Prostate gland (tissue), 2 donors: ENCODE measurements around the gene OR10G4. TPM values are rescaled to one million over a fixed set of nuclear protein-coding genes. Genes with fewer than 3 reads are reported as not detected.

Experiments
- DNase-seq: peaks from one replicate; pipeline ENCODE4 v3.0.0-alpha.2; 2019; ENCODE audit warnings: low spot score
- H3K27ac ChIP-seq, 2 donors: fragments of 200-600 bp; sonication (generic); 2 replicates each; pipeline ENCODE4 v1.5.1; 2017 to 2019
- H3K27me3 ChIP-seq: fragments of 200-600 bp; sonication (generic); replicated peaks from 2 replicates; pipeline ENCODE4 v1.5.1; 2019; ENCODE audit not compliant: insufficient read depth
- H3K36me3 ChIP-seq, 2 donors: fragments of 200-600 bp; sonication (generic); 1 replicate in 1 of 2; 2 replicates in 1 of 2; pipeline versions ENCODE4 v1.5.1 to v1.8.1; 2017 to 2019
- H3K4me1 ChIP-seq: fragments of 200-600 bp; sonication (generic); replicated peaks from 2 replicates; pipeline ENCODE4 v1.5.1; 2019
- H3K4me3 ChIP-seq, 2 donors: fragments of 200-600 bp; sonication (generic); 2 replicates each; pipeline ENCODE4 v1.5.1; 2017 to 2019
- H3K9me3 ChIP-seq: fragments of 200-600 bp; sonication (generic); 2 replicates; pipeline ENCODE4 v1.5.1; 2017
- CTCF ChIP-seq, 4 experiments: fragments of 200-600 bp in 2 of 4; fragments of 450-650 bp in 2 of 4; sonication (generic) in 2 of 4; IDR thresholded peaks; 1 replicate in 3 of 4; 2 replicates in 1 of 4; pipeline ENCODE4 v1.5.1; 2016 to 2019; ENCODE audit warnings: antibody characterized with exemption in 4 of 4, mild to moderate bottlenecking in 2 of 4, moderate library complexity in 2 of 4
- POLR2A ChIP-seq: fragments of 450-650 bp; IDR thresholded peaks from one replicate; pipeline ENCODE4 v1.6.1; 2016; ENCODE audit warnings: antibody characterized with exemption, mild to moderate bottlenecking
- POLR2AphosphoS5 ChIP-seq: sonication (generic); formaldehyde crosslinking; IDR thresholded peaks from one replicate; pipeline ENCODE4 v1.6.1; 2017; ENCODE audit warnings: antibody characterized with exemption
- WGBS: methylation state at CpG from one replicate; pipeline ENCODE4 v1.1.5; 2018; 5-methylcytosine and 5-hydroxymethylcytosine counted together
- intact Hi-C: fragments of 100-400 bp; cut with DNase I; formaldehyde crosslinking; loops from one replicate; pipeline ENCODE4 v1.14.2; 2022
- total RNA-seq, 2 donors: library from RNA; depleted of rRNA; stranded (reverse); fragments of >200 nt; gene quantifications; one replicate each; pipeline ENCODE4 v1.1.0, GENCODE V29; 2016

The OR10G4 gene
- total RNA-seq, 2 donors from 2014 or later, result 0.40 TPM; not detected in 1

GRCh38 chr11:124041254-124041653 is 28.5 kb downstream of the OR10G4 start, which contains the start of gene OR10G7:
TSS of gene OR10G7 (minus strand) at chr11:124041325. CDS start at chr11:124039001, 2,324 bp downstream.
- no peak for DNase-seq
- Histone ChIP-seq H3K36me3 (no peaks in the 10 kb centered on the region), H3K27me3 (no peaks in the 10 kb centered on the region), H3K9me3 (no peaks in the 10 kb centered on the region), H3K27ac (no peak within 1 kb of the TSS), H3K4me1 (no peaks in the 10 kb centered on the region), H3K4me3 (no peak within 1 kb of the TSS)
- intact Hi-C loops, result no loop called here
- no peak for TF ChIP-seq POLR2AphosphoS5
- TF ChIP-seq CTCF (IDR thresholded peaks at IDR 0.05), result no peak
- no peak for TF ChIP-seq POLR2A
- 0% methylated on average over 1 of the region's 1 CpG for WGBS

- no peak for DNase-seq
- Histone ChIP-seq H3K4me1 (no peaks in the 10 kb centered on the region), H3K4me3 (no peak overlapping the region), H3K9me3 (no peaks in the 10 kb centered on the region), H3K27ac (no peak overlapping the region), H3K27me3 (no peaks in the 10 kb centered on the region), H3K36me3 (no peaks in the 10 kb centered on the region)
- WGBS, result 77% methylated on average over 4 of the region's 4 CpGs
- intact Hi-C loops, result no loop called here
- TF ChIP-seq CTCF (IDR thresholded peaks at IDR 0.05), result no peak
- TF ChIP-seq POLR2AphosphoS5, result no peak
- no peak for TF ChIP-seq POLR2A
Observed at GRCh38 chr11:124043420-124043819, 30.6 kb downstream of the OR10G4 start.

- no peaks in the 10 kb centered on the region for H3K36me3 ChIP-seq
- 36% methylated on average over 1 of the region's 1 CpG for WGBS
- no peaks in the 10 kb centered on the region for H3K4me1 ChIP-seq
- DNase-seq, result no peak
- no peaks in the 10 kb centered on the region for H3K27me3 ChIP-seq
- no peak for TF ChIP-seq POLR2A
- no peak for TF ChIP-seq CTCF (IDR thresholded peaks at IDR 0.05)
- TF ChIP-seq POLR2AphosphoS5, result no peak
- no peak overlapping the region for H3K4me3 ChIP-seq
- H3K9me3 ChIP-seq, result no peaks in the 10 kb centered on the region
- no peak overlapping the region for H3K27ac ChIP-seq
- intact Hi-C loops, result no loop called here
Observed at GRCh38 chr11:124050748-124051147, 38.0 kb downstream of the OR10G4 start.

GRCh38 chr11:124052966-124053365 is 40.2 kb downstream of the OR10G4 start:
- DNase-seq, result no peak
- no peaks in the 10 kb centered on the region for H3K36me3 ChIP-seq
- TF ChIP-seq POLR2A (no peak), CTCF (IDR thresholded peaks at IDR 0.05) (no peak), POLR2AphosphoS5 (no peak)
- H3K4me1 ChIP-seq, result no peaks in the 10 kb centered on the region
- no peak overlapping the region for H3K4me3 ChIP-seq
- WGBS, result 84% methylated on average over 3 of the region's 3 CpGs
- intact Hi-C loops, result no loop called here
- H3K9me3 ChIP-seq, result no peaks in the 10 kb centered on the region
- H3K27ac ChIP-seq, result no peak overlapping the region
- H3K27me3 ChIP-seq, result no peaks in the 10 kb centered on the region

Other genes with a start within 250 kb of the OR10G4 start
- gene OR6M1, start 206.6 kb upstream of the OR10G4 start, total RNA-seq, result not detected
- gene TMEM225, start 127.3 kb upstream of the OR10G4 start, total RNA-seq, result 1 to 10 TPM in 1 of 2 donors, not detected in 1; 1.2 TPM
- gene OR8D4, start 110.8 kb upstream of the OR10G4 start, total RNA-seq, result 1 to 10 TPM in 1 of 2 donors, not detected in 1; 1.5 TPM
- gene OR4D5, start 73.4 kb upstream of the OR10G4 start, total RNA-seq, result not detected
- gene OR6T1, start 69.2 kb upstream of the OR10G4 start, total RNA-seq, result not detected
- not detected for gene OR10S1, start 35.2 kb upstream of the OR10G4 start, total RNA-seq
- gene OR10G6, start 17.8 kb upstream of the OR10G4 start, total RNA-seq, result not detected
- gene OR10G9, start 10.0 kb downstream of the OR10G4 start, total RNA-seq, result not detected
- gene OR10G8, start 13.8 kb downstream of the OR10G4 start, total RNA-seq, result under 1 TPM in 1 of 2 donors, not detected in 1; 0.57 TPM
- gene OR10G7, start 28.3 kb downstream of the OR10G4 start, total RNA-seq, result not detected
- gene VWA5A, start 102.5 kb downstream of the OR10G4 start, total RNA-seq, result 10 to 100 TPM; 23.3 to 28.9 TPM
- gene OR10D3, start 170.3 kb downstream of the OR10G4 start, total RNA-seq, result not detected
- gene OR8G1, start 228.1 kb downstream of the OR10G4 start, total RNA-seq, result not detected
- gene OR8G5, start 243.4 kb downstream of the OR10G4 start, total RNA-seq, result 1 to 10 TPM in 1 of 2 donors, not detected in 1; 3.0 TPM